Superior temporal gyrus (tissue), 1 donor: ENCODE data around the gene TTLL9.
A peak's percentile ranks its signal among the peaks of the same experiment; 100 is the strongest.
"Not testable (repeated sequence)": the region's sequence is repeated elsewhere in the genome, so short reads cannot be mapped to it uniquely, and the experiment has no call there.

Experiments
- DNase-seq: peaks from one replicate; pipeline ENCODE4 v3.0.0-alpha.2; 2016; ENCODE audit errors: extremely low spot score

The TTLL9 gene

GRCh38 chr20:31869942-31870725 is at the start of gene TTLL9, which contains the start of gene DUSP15:
TTLL9 (plus strand) TSS chr20:31870634; CDS start chr20:31871127, 493 bp downstream.
DUSP15 (minus strand) TSS chr20:31870527; CDS start chr20:31870337, 190 bp downstream.
- peak; percentile 75 for DNase-seq

GRCh38 chr20:31821427-31821826 is 49.0 kb upstream of the TTLL9 start:
- no peak for DNase-seq

GRCh38 chr20:31822421-31823330 is 47.8 kb upstream of the TTLL9 start:
- peak; percentile 82 for DNase-seq

- no peak for DNase-seq
These were observed 46.9 kb upstream of the TTLL9 start for GRCh38 chr20:31823360-31824124.

GRCh38 chr20:31824125-31824485 is 46.3 kb upstream of the TTLL9 start:
- DNase-seq, result no peak

- DNase-seq, result no peak
These were observed 45.7 kb upstream of the TTLL9 start for GRCh38 chr20:31824554-31825313.

- DNase-seq, result no peak
These were observed 44.4 kb upstream of the TTLL9 start for GRCh38 chr20:31826074-31826473.

- DNase-seq, result no peak
These were observed 43.4 kb upstream of the TTLL9 start for GRCh38 chr20:31827059-31827458.

- not testable (repeated sequence) for DNase-seq
These were observed 42.4 kb upstream of the TTLL9 start for GRCh38 chr20:31828016-31828415.

GRCh38 chr20:31829731-31830130 is 40.7 kb upstream of the TTLL9 start:
- no peak for DNase-seq

- no peak for DNase-seq
These were observed 39.9 kb upstream of the TTLL9 start for GRCh38 chr20:31830406-31830981.

GRCh38 chr20:31831211-31831610 is 39.2 kb upstream of the TTLL9 start:
- DNase-seq, result no peak

GRCh38 chr20:31831771-31832306 is 38.6 kb upstream of the TTLL9 start:
- DNase-seq, result no peak

- DNase-seq, result peak; percentile 42
These were observed 37.1 kb upstream of the TTLL9 start for GRCh38 chr20:31833130-31833930.

- DNase-seq, result no peak
These were observed 36.4 kb upstream of the TTLL9 start for GRCh38 chr20:31833931-31834521.

- no peak for DNase-seq
These were observed 34.9 kb upstream of the TTLL9 start for GRCh38 chr20:31835554-31835953.

- DNase-seq, result peak; percentile 46
These were observed 34.2 kb upstream of the TTLL9 start for GRCh38 chr20:31835977-31836852.
